HL-60/S4 (cell line): Measurements from ENCODE around the gene PEX11G.
"Not testable (repeated sequence)": the region's sequence is repeated elsewhere in the genome, so short reads cannot be mapped to it uniquely, and the experiment has no call there.

Experiments
- in situ Hi-C: fragments of 300-500 bp; cut with MboI; formaldehyde crosslinking; loops from 2 replicates; pipeline ENCODE4 v1.14.3; 2022; ENCODE audit warnings: low sequenced_read_pairs

The PEX11G gene

GRCh38 chr19:7441468-7442146 lies 47.2 kb downstream of the PEX11G start:
- in situ Hi-C loops = no loop called here

GRCh38 chr19:7440188-7440975 lies 48.5 kb downstream of the PEX11G start:
- in situ Hi-C loops = no loop called here

GRCh38 chr19:7435586-7435985 lies 53.2 kb downstream of the PEX11G start:
- in situ Hi-C loops = no loop called here

- in situ Hi-C loops = no loop called here
These were observed 54.4 kb downstream of the PEX11G start for GRCh38 chr19:7434391-7434790.

- in situ Hi-C loops = not testable (repeated sequence)
These were observed 55.4 kb downstream of the PEX11G start for GRCh38 chr19:7433456-7433855.

GRCh38 chr19:7429638-7430282 lies 59.1 kb downstream of the PEX11G start:
- in situ Hi-C loops = no loop called here

GRCh38 chr19:7428651-7429113 lies 60.2 kb downstream of the PEX11G start:
- in situ Hi-C loops = no loop called here

GRCh38 chr19:7427944-7428343 lies 60.9 kb downstream of the PEX11G start:
- in situ Hi-C loops = no loop called here

GRCh38 chr19:7426986-7427385 lies 61.8 kb downstream of the PEX11G start:
- in situ Hi-C loops = no loop called here
